Putamen (tissue), 1 donor: ENCODE measurements around the gene AMOT.
"Not testable (repeated sequence)": the region's sequence is repeated elsewhere in the genome, so short reads cannot be mapped to it uniquely, and the experiment has no call there.

ENCODE experiments used
- DNase-seq: peaks from one replicate; pipeline ENCODE4 v3.0.0-alpha.2; 2016; ENCODE audit warnings: low spot score

The AMOT gene

GRCh38 chrX:112840382-112841113, at the start of gene AMOT:
TSS of gene AMOT (minus strand) at chrX:112840831. CDS start at chrX:112823126, 17,705 bp downstream.
- DNase-seq = peak; percentile 82

GRCh38 chrX:112889400-112889799, 48.8 kb upstream of the AMOT start:
- DNase-seq = no peak

GRCh38 chrX:112888916-112889315, 48.3 kb upstream of the AMOT start:
- no peak for DNase-seq

- no peak for DNase-seq
Measured at GRCh38 chrX:112877771-112878173, 37.1 kb upstream of the AMOT start.

GRCh38 chrX:112874614-112875013, 34.0 kb upstream of the AMOT start:
- no peak for DNase-seq

- DNase-seq = no peak
Measured at GRCh38 chrX:112874175-112874574, 33.5 kb upstream of the AMOT start.

- no peak for DNase-seq
Measured at GRCh38 chrX:112868586-112868985, 28.0 kb upstream of the AMOT start.

- no peak for DNase-seq
Measured at GRCh38 chrX:112867570-112867969, 26.9 kb upstream of the AMOT start.

- no peak for DNase-seq
Measured at GRCh38 chrX:112866175-112866574, 25.5 kb upstream of the AMOT start.

- DNase-seq = no peak
Measured at GRCh38 chrX:112865464-112866025, 24.9 kb upstream of the AMOT start.

GRCh38 chrX:112863850-112864249, 23.2 kb upstream of the AMOT start:
- DNase-seq = no peak

- DNase-seq = no peak
Measured at GRCh38 chrX:112857478-112857878, 16.8 kb upstream of the AMOT start.

GRCh38 chrX:112854901-112855300, 14.3 kb upstream of the AMOT start:
- not testable (repeated sequence) for DNase-seq

- DNase-seq = no peak
Measured at GRCh38 chrX:112852851-112853250, 12.2 kb upstream of the AMOT start.

- DNase-seq = no peak
Measured at GRCh38 chrX:112851806-112852205, 11.2 kb upstream of the AMOT start.

GRCh38 chrX:112851161-112851779, 10.6 kb upstream of the AMOT start:
- DNase-seq = no peak

- DNase-seq = no peak
Measured at GRCh38 chrX:112849016-112849415, 8.4 kb upstream of the AMOT start.

GRCh38 chrX:112846782-112847181, 6.2 kb upstream of the AMOT start:
- DNase-seq = no peak

- DNase-seq = no peak
Measured at GRCh38 chrX:112846187-112846586, 5.6 kb upstream of the AMOT start.

GRCh38 chrX:112844250-112844649, 3.6 kb upstream of the AMOT start:
- DNase-seq = no peak

- no peak for DNase-seq
Measured at GRCh38 chrX:112841820-112842157, 1.2 kb upstream of the AMOT start.

- DNase-seq = peak; percentile 93
Measured at GRCh38 chrX:112841114-112841819, 636 bp upstream of the AMOT start.

- DNase-seq = no peak
Measured at GRCh38 chrX:112839856-112840255, 775 bp downstream of the AMOT start.
